ENCODE data around the gene CBFA2T3.

The CBFA2T3 gene

DNA sequence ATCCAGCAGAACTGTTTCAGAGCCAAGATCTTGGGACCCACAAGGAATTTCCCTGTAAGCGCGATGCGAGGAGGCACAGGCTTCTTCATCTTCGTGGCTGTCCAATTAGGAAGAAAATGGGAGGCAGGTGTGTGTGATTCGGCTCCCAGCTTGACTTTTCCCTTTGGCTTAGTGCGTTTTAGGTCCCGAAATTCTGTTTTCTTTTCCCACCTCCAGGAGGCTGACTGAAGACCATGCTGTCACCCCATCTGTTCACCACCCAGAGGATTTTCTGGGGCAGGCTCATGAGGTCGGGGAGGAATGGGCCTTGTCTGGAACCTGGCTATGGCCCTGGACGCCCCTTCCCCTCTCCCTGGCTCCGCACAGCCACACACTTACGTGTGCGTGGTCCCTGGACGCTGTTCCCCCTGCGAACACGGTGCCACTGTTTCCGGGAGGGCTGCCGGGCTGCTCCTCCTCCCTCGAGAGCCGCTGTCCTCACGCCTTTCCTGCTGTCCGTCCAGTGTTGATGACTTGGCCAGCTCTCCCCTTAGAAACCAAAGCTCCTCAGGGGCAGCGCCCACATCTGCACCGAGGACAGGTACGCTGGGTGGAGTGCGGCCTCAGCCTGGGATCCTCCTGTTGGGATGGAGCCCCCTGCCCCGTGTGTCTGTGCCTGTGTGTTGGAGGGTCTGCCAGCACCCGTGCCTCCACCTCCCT is 107.9 kb downstream of the CBFA2T3 start:
- no peaks in the 10 kb centered on the region for H3K4me1 ChIP-seq
- H3K4me2 ChIP-seq (ENCODE audit: low read length) = no peak overlapping the region
- H3K79me2 ChIP-seq = no peaks in the 10 kb centered on the region
- no peak overlapping the region for H2AFZ ChIP-seq
- no peak overlapping the region for H3K27ac ChIP-seq
- TF ChIP-seq, protein P1, sequence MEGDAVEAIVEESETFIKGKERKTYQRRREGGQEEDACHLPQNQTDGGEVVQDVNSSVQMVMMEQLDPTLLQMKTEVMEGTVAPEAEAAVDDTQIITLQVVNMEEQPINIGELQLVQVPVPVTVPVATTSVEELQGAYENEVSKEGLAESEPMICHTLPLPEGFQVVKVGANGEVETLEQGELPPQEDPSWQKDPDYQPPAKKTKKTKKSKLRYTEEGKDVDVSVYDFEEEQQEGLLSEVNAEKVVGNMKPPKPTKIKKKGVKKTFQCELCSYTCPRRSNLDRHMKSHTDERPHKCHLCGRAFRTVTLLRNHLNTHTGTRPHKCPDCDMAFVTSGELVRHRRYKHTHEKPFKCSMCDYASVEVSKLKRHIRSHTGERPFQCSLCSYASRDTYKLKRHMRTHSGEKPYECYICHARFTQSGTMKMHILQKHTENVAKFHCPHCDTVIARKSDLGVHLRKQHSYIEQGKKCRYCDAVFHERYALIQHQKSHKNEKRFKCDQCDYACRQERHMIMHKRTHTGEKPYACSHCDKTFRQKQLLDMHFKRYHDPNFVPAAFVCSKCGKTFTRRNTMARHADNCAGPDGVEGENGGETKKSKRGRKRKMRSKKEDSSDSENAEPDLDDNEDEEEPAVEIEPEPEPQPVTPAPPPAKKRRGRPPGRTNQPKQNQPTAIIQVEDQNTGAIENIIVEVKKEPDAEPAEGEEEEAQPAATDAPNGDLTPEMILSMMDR (IDR thresholded peaks at IDR 0.05) = no peak
- H3K27me3 ChIP-seq (ENCODE audit: control insufficient read depth, insufficient read depth, low read length) = no peaks in the 10 kb centered on the region
- no peak overlapping the region for H3K9ac ChIP-seq
- no peaks in the 10 kb centered on the region for H3K9me3 ChIP-seq (ENCODE audit: control insufficient read depth, low read length)
- H3K36me3 ChIP-seq (ENCODE audit: control insufficient read depth, insufficient read depth, low read length) = no peaks in the 10 kb centered on the region
- no peak overlapping the region for H3K4me3 ChIP-seq (ENCODE audit: low read depth, low read length)

DNA sequence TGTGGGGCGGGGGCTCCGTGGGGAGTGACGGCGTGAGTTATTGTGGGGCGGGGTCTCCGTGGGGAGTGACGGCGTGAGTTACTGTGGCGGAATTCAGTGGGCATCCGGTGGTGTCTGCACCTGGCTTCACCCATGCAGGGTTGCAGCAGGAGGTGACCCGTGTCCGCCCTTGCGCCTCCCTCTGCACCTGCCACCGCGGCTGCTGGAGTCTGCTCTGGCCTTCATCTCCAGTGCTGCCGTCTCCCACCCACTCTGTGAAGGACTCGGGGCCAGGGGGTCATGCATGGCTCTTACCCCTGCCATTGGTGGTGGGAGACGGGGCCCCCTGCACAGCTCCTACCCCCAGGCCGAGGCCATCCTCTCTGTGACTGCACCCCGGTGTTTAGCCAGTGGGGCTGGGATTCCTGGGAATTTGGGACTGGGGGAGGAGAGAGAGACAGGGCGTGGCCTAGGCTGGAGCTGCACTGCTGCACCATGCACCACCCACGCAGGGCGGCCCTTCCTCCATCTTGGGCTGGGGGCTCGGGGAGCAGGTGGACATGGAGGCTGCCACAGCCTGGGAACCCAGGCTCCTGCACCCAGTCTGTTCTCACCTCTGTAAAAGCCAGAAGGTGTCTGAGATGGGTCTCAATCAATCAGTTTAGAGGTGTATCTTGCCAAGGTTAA is 109.3 kb downstream of the CBFA2T3 start:
- Histone ChIP-seq H3K4me2 (ENCODE audit: low read length) (no peak overlapping the region), H3K9ac (no peak overlapping the region), H3K4me1 (no peaks in the 10 kb centered on the region), H3K27ac (no peak overlapping the region), H3K79me2 (no peaks in the 10 kb centered on the region), H3K27me3 (ENCODE audit: control insufficient read depth, insufficient read depth, low read length) (no peaks in the 10 kb centered on the region), H3K4me3 (ENCODE audit: low read depth, low read length) (no peak overlapping the region), H2AFZ (no peak overlapping the region), H3K36me3 (ENCODE audit: control insufficient read depth, insufficient read depth, low read length) (no peaks in the 10 kb centered on the region), H3K9me3 (ENCODE audit: control insufficient read depth, low read length) (no peaks in the 10 kb centered on the region)
- TF ChIP-seq, protein P1 (IDR thresholded peaks at IDR 0.05) = no peak

DNA sequence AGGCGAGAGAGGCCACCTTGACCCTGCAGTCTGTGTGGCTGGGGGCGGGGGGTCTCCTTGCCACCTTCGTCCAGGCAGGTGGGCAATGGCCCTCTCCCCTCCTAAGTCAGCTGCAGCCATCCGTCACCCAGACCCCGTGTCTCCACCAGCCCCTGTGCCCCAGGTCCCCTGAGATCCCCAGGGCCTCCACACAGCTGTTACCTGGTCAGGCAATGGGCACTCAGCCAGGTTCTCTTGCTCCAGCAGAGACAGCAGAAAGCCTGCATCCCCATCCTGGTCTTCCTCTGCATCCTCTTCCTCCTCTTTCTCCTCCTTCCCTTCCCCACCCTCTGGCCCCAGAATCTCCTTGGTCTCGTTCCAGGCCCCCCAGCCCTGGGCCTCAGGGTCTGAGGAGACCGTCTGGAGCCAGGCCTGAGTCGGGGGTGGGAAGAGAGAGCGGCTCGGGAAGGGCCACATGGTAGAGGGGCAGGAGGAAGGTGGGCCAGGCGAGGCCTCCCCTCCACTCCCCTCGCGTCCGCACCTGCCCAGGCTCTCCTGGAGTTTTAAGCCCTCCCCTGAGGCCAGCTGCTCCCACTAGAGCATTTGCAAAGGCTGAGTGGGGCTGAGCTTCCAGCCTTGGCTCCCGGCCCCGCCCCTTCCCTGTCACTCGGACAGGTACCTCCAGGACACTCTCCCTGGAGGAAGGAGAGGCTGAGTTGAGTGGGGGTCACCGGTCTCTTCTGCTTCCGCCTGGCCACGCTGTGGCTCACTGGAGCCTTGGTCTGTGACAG is 110.7 kb downstream of the CBFA2T3 start, which contains the start of gene PABPN1L:
Gene PABPN1L, minus strand, starts transcription at position 510 of the 770 bp plus-strand sequence. Its CDS starts 54 bp downstream, at position 456.
- no peaks in the 10 kb centered on the region for H3K36me3 ChIP-seq (ENCODE audit: control insufficient read depth, insufficient read depth, low read length)

DNA sequence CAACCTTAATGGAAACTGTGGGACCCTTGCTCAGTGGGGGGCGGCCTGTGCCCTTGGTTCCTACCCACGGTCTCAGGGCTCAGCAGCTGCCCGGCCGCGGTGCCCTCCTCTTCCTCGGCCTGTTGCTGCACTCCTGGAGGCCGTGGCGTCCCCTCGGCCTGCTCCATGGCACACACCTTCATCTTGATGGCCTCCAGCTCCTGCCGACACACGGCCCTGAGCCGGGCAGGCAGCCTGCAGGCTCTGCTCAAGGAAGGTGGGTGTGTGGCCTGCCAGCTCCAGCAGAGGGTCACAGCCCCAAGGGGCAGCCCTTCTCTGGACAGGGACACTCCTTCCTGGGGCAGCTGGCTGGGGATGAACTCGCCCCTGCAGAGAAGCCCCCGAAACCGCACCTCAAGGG is 111.3 kb downstream of the CBFA2T3 start:
- H3K27ac ChIP-seq = no peak overlapping the region
- no peak overlapping the region for H2AFZ ChIP-seq
- no peak overlapping the region for H3K4me3 ChIP-seq (ENCODE audit: low read depth, low read length)
- H3K27me3 ChIP-seq (ENCODE audit: control insufficient read depth, insufficient read depth, low read length) = no peaks in the 10 kb centered on the region
- H3K9ac ChIP-seq = no peak overlapping the region
- no peaks in the 10 kb centered on the region for H3K4me1 ChIP-seq
- no peaks in the 10 kb centered on the region for H3K79me2 ChIP-seq
- H3K9me3 ChIP-seq (ENCODE audit: control insufficient read depth, low read length) = no peaks in the 10 kb centered on the region
- no peaks in the 10 kb centered on the region for H3K36me3 ChIP-seq (ENCODE audit: control insufficient read depth, insufficient read depth, low read length)
- TF ChIP-seq, protein P1 (IDR thresholded peaks at IDR 0.05) = no peak
- H3K4me2 ChIP-seq (ENCODE audit: low read length) = no peak overlapping the region

More for the DNA sequence above, 110.7 kb downstream of the CBFA2T3 start, which contains the start of gene PABPN1L:
- Histone ChIP-seq H3K4me3 (ENCODE audit: low read depth, low read length) (no peak within 1 kb of the TSS), H3K9ac (no peak within 1 kb of the TSS), H3K4me1 (no peaks in the 10 kb centered on the region), H3K9me3 (ENCODE audit: control insufficient read depth, low read length) (no peaks in the 10 kb centered on the region), H3K4me2 (ENCODE audit: low read length) (no peak within 1 kb of the TSS), H3K27ac (no peak within 1 kb of the TSS), H3K79me2 (no peaks in the 10 kb centered on the region), H2AFZ (no peak within 1 kb of the TSS), H3K27me3 (ENCODE audit: control insufficient read depth, insufficient read depth, low read length) (no peaks in the 10 kb centered on the region)
- TF ChIP-seq, protein P1 (IDR thresholded peaks at IDR 0.05) = no peak

Measured in parathyroid adenoma (tissue), 2 donors.